Activated T-helper 1 cell treated with anti-CD3 and anti-CD28 coated beads, Interleukin-12 subunit alpha, Interleukin-12 subunit beta, Interleukin-2, Interleukin-4 antibody, amounts not matched to agents 30 ng/mL and 10 ng/mL and 1 ng/mL, durations not matched to agents 14 hours and 24 hours and 36 hours (primary cell): ENCODE results near the gene FCSK. TPM values are rescaled to one million over a fixed set of nuclear protein-coding genes. Genes with fewer than 3 reads are reported as not detected.
"Not testable (repeated sequence)": the region's sequence is repeated elsewhere in the genome, so short reads cannot be mapped to it uniquely, and the experiment has no call there.

ENCODE experiments used
- DNase-seq: peaks from one replicate; pipeline ENCODE4 v3.0.0; 2021; ENCODE audit warnings: low spot score
- H3K27ac Mint-ChIP-seq: one replicate; pipeline ENCODE4 v1.8.0; 2021; ENCODE audit warnings: mild to moderate bottlenecking, mixed read lengths
- H3K27me3 Mint-ChIP-seq: one replicate; pipeline ENCODE4 v1.8.0; 2022; ENCODE audit warnings: mild to moderate bottlenecking, moderate library complexity, mixed read lengths; ENCODE audit not compliant: insufficient read depth
- H3K36me3 Mint-ChIP-seq: one replicate; pipeline ENCODE4 v1.8.0; 2021; ENCODE audit warnings: low read depth, mixed read lengths
- H3K4me1 Mint-ChIP-seq: one replicate; pipeline ENCODE4 v1.8.0; 2021; ENCODE audit warnings: low read depth, mixed read lengths
- H3K4me3 Mint-ChIP-seq: one replicate; pipeline ENCODE4 v1.8.0; 2021; ENCODE audit warnings: mild to moderate bottlenecking, moderate library complexity, mixed read lengths
- H3K9me3 Mint-ChIP-seq: one replicate; pipeline ENCODE4 v1.8.0; 2021; ENCODE audit warnings: mixed read lengths
- intact Hi-C: fragments of 100-400 bp; cut with micrococcal nuclease; formaldehyde crosslinking; loops from one replicate; pipeline ENCODE4 v1.15.1; 2024
- total RNA-seq: library from RNA; stranded (reverse); gene quantifications from 2 replicates; pipeline ENCODE4 v1.2.3, GENCODE V29; 2022

FCSK gene
- total RNA-seq, 1 donor from 2014 or later: 21.0 TPM

DNA sequence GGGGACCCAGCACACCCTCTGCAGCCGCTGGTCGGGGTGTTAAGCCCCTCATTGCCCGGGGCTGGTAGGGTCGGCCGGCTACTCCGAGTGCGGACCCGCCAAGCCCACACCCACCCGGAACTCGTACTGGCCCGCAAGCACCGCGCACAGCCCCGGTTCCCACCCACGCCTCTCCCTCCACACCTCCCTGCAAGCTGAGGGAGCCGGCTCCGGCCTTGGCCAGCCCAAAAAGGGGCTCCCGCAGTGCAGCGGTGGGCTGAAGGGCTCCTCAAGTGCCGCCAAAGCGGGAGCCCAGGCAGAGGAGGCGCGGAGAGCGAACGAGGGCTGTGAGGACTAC lies 3.4 kb upstream of the FCSK start:
- not testable (repeated sequence) for DNase-seq, H3K9me3 Mint-ChIP-seq, H3K27ac Mint-ChIP-seq, H3K36me3 Mint-ChIP-seq, H3K4me3 Mint-ChIP-seq, H3K27me3 Mint-ChIP-seq
- peaks cover 21% of the 10 kb centered on the region for H3K4me1 Mint-ChIP-seq
- intact Hi-C loops: loop anchor here (5.0 kb wide), 1 partner anchor 199 kb away; the partner anchor contains the start of gene EXOSC6

DNA sequence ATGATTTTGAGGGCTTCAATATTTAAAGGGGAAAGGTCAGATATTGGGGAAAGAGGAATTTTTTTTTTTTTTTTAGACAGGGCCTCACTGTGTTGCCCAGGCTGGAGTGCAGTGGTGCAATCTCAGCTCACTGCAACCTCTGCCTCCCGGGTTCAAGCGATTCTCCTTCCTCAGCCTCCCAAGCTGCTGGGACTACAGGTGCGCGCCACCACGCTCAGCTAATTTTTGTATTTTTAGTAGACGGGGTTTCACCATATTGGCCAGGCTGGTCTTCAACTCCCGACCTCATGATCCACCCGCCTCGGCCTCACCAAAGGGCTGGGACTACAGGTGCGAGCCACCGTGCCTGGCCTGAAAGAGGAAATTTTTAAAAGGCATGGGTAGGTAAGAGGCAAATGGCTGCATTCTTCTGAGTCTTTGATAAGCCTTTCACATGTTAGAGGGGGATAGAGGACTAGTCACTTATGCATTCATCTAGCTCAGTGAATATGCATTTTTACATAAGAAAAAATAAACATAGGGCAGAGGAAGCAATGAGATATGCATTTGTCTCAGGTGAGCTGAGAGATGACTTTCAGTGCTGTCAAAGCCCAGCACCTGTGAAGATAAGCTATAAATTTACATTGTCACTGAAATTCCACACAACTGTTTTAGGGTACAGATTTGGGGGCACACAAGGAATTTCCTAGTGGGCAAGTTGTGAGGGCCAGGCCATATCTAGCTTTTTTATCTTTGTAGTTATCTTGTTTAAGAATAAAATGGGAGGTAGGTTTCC lies 1.1 kb upstream of the FCSK start:
- Mint-ChIP-seq H3K4me1 (peaks cover 21% of the 10 kb centered on the region), H3K9me3 (no peaks in the 10 kb centered on the region), H3K27ac (peak overlapping the region; percentile 83), H3K4me3 (peak overlapping the region; percentile 91), H3K36me3 (no peaks in the 10 kb centered on the region), H3K27me3 (no peaks in the 10 kb centered on the region)
- DNase-seq: no peak
- intact Hi-C loops: loop anchor here (5.0 kb wide), 1 partner anchor 201 kb away; the partner anchor contains the start of gene EXOSC6

GRCh38 chr16:70453892-70454221 lies 538 bp upstream of the FCSK start:
- H3K4me3 Mint-ChIP-seq: peak overlapping the region; percentile 91
- no peaks in the 10 kb centered on the region for H3K36me3 Mint-ChIP-seq
- H3K27me3 Mint-ChIP-seq: no peaks in the 10 kb centered on the region
- no peak for DNase-seq
- peaks cover 21% of the 10 kb centered on the region for H3K4me1 Mint-ChIP-seq
- no peaks in the 10 kb centered on the region for H3K9me3 Mint-ChIP-seq
- H3K27ac Mint-ChIP-seq: peak overlapping the region; percentile 83
- intact Hi-C loops: loop anchor here (1.0 to 5.0 kb wide), 6 partner anchors 15 to 202 kb away; partner anchors contain the start of genes COG4, EXOSC6, SF3B3 and ST3GAL2

DNA sequence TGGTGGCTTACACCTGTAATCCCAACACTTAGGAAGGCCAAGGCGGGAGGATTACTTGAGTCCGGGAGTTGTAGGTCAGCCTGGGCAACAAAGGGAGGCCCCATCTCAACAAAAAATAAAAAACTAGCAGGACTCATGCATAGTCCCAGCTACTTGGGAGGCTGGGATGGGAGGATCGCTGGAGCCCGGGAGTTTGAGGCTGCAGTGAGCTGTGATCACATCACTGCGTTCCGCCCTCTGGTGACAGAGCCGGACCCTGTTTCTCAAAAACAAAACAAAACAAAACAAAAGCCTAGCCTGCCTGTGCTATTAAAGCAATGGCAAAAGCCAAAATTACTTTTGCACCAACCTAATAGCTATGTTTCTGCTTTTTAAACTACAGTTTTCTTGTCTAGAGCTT lies 1.5 kb downstream of the FCSK start:
- intact Hi-C loops: no loop called here
- H3K4me3 Mint-ChIP-seq: peak overlapping the region; percentile 91
- no peaks in the 10 kb centered on the region for H3K27me3 Mint-ChIP-seq
- H3K36me3 Mint-ChIP-seq: no peaks in the 10 kb centered on the region
- H3K27ac Mint-ChIP-seq: no peak overlapping the region
- no peak for DNase-seq
- peaks cover 15% of the 10 kb centered on the region for H3K4me1 Mint-ChIP-seq
- no peaks in the 10 kb centered on the region for H3K9me3 Mint-ChIP-seq

GRCh38 chr16:70457446-70458166 lies 3.2 kb downstream of the FCSK start:
- H3K4me1 Mint-ChIP-seq: peaks cover 15% of the 10 kb centered on the region
- H3K9me3 Mint-ChIP-seq: no peaks in the 10 kb centered on the region
- H3K27ac Mint-ChIP-seq: no peak overlapping the region
- no peaks in the 10 kb centered on the region for H3K27me3 Mint-ChIP-seq
- H3K36me3 Mint-ChIP-seq: no peaks in the 10 kb centered on the region
- DNase-seq: no peak
- intact Hi-C loops: no loop called here
- H3K4me3 Mint-ChIP-seq: no peak overlapping the region

DNA sequence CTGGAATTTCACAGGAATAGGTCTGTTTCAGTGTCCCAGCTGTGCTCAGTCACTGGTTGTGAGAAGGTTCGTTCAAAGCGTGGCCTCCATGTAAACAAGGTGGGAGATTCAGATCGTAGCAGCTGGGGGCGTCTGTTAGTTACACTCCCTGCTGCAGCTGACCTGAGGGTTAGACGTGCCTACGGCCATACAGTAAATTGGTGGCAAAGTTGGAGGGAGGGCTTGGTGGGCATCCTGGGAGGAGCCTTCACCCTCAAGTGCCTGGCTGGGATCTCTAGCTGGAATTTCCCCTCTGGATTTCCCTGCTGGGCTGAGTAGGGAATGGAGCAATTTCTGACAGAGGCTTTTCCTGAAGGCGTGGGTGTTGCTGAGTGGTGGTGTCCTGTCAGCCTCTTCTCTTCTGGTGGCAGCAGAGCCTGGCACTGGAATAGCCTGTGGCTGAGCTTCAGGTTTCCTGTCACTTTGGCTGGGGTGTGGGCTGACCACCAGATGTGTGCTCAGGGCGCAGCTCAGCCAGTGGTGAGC lies 6.4 kb downstream of the FCSK start:
- Mint-ChIP-seq H3K36me3 (no peaks in the 10 kb centered on the region), H3K27me3 (no peaks in the 10 kb centered on the region), H3K4me1 (no peaks in the 10 kb centered on the region), H3K27ac (no peak overlapping the region), H3K4me3 (no peak overlapping the region), H3K9me3 (no peaks in the 10 kb centered on the region)
- no peak for DNase-seq
- intact Hi-C loops: no loop called here

DNA sequence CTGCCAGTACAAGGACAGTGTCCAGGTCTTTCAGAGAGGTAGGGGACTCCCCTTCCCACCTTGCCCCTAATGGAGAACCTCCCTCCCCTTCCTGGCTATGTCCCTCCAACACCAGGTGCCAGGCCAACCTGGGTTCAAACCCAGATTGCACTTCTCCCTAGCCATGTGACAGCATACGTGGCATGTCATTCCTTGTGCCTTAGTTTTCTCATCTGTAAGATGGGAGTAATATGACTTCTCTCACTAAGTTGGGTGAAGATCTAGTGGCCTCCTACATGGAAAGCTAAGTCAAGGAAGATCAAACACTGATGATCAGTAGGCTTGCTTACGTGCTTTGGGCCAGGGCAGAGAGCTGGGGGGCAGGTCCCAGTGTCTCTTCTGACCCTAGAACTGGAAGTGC lies 8.8 kb downstream of the FCSK start:
- no peaks in the 10 kb centered on the region for H3K27me3 Mint-ChIP-seq
- peaks cover 1% of the 10 kb centered on the region for H3K36me3 Mint-ChIP-seq
- DNase-seq: no peak
- intact Hi-C loops: no loop called here
- H3K4me3 Mint-ChIP-seq: no peak overlapping the region
- no peaks in the 10 kb centered on the region for H3K9me3 Mint-ChIP-seq
- no peaks in the 10 kb centered on the region for H3K4me1 Mint-ChIP-seq
- H3K27ac Mint-ChIP-seq: no peak overlapping the region

DNA sequence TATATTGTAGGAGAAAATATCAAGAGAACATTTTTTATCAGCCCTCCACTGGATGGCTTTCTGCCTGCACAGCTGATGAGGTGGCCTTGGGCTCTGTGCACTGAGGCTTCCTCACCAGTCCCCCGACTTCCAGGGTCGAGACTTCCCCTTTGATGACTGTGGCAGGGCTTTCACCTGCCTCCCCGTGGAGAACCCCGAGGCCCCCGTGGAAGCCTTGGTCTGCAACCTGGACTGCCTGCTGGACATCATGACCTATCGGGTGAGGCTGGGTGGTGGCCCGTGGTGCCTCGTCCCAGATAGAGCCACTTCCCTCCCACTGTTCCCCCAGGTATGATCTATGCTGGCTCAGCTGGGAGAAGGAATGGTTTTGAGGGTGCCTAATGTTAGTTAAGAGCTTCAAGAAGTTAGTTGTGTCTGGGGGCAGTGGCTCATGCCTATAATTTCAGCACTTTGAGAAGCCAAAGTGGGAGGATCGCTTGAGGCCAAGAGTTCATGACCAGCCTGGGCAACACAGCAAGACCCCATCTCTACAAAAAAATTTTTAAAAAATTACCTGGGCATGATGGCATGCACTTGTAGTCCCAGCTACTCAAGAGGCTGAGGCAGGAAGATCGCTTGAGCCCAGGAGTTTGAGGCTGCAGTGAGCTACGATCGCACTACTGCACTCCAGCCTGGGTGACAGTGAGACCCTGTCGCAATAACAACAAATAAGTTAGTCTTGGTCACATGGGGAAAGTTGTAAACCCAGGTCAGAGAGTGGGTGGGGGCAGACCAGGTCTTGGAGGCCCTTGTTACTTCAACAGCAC lies 11.8 kb downstream of the FCSK start:
- no peak for DNase-seq
- Mint-ChIP-seq H3K4me1 (no peaks in the 10 kb centered on the region), H3K27ac (no peak overlapping the region), H3K4me3 (no peak overlapping the region), H3K36me3 (peaks cover 1% of the 10 kb centered on the region), H3K27me3 (no peaks in the 10 kb centered on the region), H3K9me3 (no peaks in the 10 kb centered on the region)
- intact Hi-C loops: no loop called here

- Mint-ChIP-seq H3K27ac (no peak overlapping the region), H3K27me3 (no peaks in the 10 kb centered on the region), H3K4me3 (no peak overlapping the region), H3K4me1 (no peaks in the 10 kb centered on the region), H3K9me3 (no peaks in the 10 kb centered on the region), H3K36me3 (peaks cover 1% of the 10 kb centered on the region)
- no peak for DNase-seq
- intact Hi-C loops: no loop called here
Observed at GRCh38 chr16:70466805-70467076, 12.3 kb downstream of the FCSK start.

- intact Hi-C loops: no loop called here
- no peak overlapping the region for H3K27ac Mint-ChIP-seq
- no peaks in the 10 kb centered on the region for H3K9me3 Mint-ChIP-seq
- H3K27me3 Mint-ChIP-seq: no peaks in the 10 kb centered on the region
- no peak for DNase-seq
- H3K36me3 Mint-ChIP-seq: peaks cover 1% of the 10 kb centered on the region
- no peak overlapping the region for H3K4me3 Mint-ChIP-seq
- no peaks in the 10 kb centered on the region for H3K4me1 Mint-ChIP-seq
Observed at GRCh38 chr16:70467113-70467512, 12.7 kb downstream of the FCSK start.

GRCh38 chr16:70467608-70468007 lies 13.2 kb downstream of the FCSK start:
- H3K36me3 Mint-ChIP-seq: peaks cover 1% of the 10 kb centered on the region
- no peak overlapping the region for H3K4me3 Mint-ChIP-seq
- H3K9me3 Mint-ChIP-seq: no peaks in the 10 kb centered on the region
- H3K4me1 Mint-ChIP-seq: no peaks in the 10 kb centered on the region
- intact Hi-C loops: no loop called here
- H3K27me3 Mint-ChIP-seq: no peaks in the 10 kb centered on the region
- no peak overlapping the region for H3K27ac Mint-ChIP-seq
- no peak for DNase-seq

GRCh38 chr16:70468776-70469525 lies 14.6 kb downstream of the FCSK start:
- DNase-seq: no peak
- no peaks in the 10 kb centered on the region for H3K27me3 Mint-ChIP-seq
- intact Hi-C loops: no loop called here

More at GRCh38 chr16:70468776-70469525, 14.6 kb downstream of the FCSK start:
- no peak overlapping the region for H3K4me3 Mint-ChIP-seq
- no peak overlapping the region for H3K27ac Mint-ChIP-seq
- H3K9me3 Mint-ChIP-seq: no peaks in the 10 kb centered on the region
- H3K4me1 Mint-ChIP-seq: no peaks in the 10 kb centered on the region
- H3K36me3 Mint-ChIP-seq: peaks cover 1% of the 10 kb centered on the region
